Ammon's horn (tissue), 1 donor: ENCODE results near the gene MAGEB6B.
"Not testable (repeated sequence)": the region's sequence is repeated elsewhere in the genome, so short reads cannot be mapped to it uniquely, and the experiment has no call there.

Source experiments
- DNase-seq: peaks from one replicate; pipeline ENCODE4 v3.0.0-alpha.2; 2016; ENCODE audit warnings: low spot score

Gene MAGEB6B

DNA sequence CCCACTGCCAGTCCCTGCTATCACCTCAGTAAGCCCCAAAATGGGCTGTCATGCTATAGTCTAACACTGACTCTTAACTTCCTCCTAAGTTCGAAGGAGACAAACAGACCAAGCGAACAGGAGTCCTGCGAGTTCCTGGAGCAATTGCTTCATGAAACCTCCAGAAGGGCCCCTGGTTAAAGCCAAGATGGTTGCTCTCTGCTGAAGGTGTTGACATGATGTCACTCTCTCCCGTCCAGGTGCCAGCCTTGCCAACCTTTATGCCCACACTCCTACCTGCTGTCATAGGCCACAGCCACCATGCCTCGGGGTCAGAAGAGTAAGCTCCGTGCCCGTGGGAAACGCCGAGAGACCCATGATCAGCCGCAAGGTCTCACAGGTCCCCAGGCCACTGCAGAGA, at the start of gene MAGEB6B:
Gene MAGEB6B, plus strand, starts transcription at position 301 of the 400 bp plus-strand sequence. Its CDS starts 0 bp downstream, at position 301.
- no peak for DNase-seq

DNA sequence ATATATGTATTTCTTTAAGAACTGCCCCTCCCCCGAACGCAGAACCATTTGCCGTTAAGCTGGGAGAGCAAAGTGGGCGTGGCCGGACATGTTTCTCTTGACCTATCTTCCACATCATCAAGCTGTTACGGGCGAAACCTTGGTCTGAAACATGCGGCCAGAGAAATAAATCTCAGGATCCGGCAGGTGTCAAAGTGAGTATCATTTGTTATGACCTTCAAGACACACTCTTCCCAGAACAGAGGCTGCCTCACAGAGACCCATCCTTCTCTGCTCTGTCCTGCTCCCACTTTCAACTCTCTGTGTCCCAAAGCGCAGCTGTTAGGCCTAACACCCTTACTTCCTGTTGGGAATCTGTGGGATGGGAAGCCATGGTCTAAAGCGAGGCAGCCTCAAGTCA, 22.1 kb upstream of the MAGEB6B start, which contains the start of gene MAGEB18:
Gene MAGEB18, plus strand, starts transcription at position 70 of the 400 bp plus-strand sequence. CDS start 643 bp downstream, outside the sequence.
- no peak for DNase-seq

DNA sequence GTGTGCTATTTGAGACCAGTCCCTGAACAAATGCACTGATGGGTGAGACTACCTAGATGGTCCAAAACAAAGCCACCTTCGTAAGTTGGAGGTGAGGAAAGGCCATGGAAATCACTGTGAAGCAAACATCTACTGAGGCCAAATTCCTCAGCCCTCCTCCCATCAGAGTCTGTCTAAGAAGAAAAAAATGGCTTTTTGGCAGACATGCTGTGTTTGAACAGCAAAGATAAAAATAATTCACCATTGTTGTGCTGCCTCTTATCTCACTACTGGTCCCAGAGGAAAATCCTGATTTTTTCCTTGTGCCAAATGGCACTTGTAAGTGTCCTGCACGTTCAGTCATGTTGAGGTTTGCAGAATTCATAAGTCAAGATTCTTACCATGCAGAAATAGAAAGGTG, 14.4 kb upstream of the MAGEB6B start:
- no peak for DNase-seq

- no peak for DNase-seq
Measured at GRCh38 chrX:26192204-26192603, 31.8 kb downstream of the MAGEB6B start, which contains the start of gene MAGEB6. Gene MAGEB6 (plus strand): TSS chrX:26192440. CDS start chrX:26193847, 1,407 bp downstream.

DNA sequence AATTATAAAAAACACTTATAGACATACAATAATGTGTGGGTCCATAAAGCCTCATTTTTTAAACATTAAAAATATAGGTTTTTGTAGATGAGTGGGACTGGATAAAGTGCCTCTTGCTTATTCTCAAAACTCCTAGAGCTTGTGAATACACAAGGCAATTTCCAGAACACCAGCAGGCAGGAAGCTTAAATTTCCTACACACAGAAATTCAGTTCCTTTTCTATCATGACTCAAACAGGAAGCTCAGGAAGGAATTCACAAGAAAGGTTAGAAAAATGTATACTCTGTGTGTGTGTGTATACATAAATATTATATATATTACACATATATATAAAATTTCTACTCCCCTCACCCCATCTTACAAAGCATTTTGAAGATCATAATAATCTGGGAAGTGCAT, 43.2 kb downstream of the MAGEB6B start:
- no peak for DNase-seq

GRCh38 chrX:26204717-26205116, 44.3 kb downstream of the MAGEB6B start:
- DNase-seq, result not testable (repeated sequence)

DNA sequence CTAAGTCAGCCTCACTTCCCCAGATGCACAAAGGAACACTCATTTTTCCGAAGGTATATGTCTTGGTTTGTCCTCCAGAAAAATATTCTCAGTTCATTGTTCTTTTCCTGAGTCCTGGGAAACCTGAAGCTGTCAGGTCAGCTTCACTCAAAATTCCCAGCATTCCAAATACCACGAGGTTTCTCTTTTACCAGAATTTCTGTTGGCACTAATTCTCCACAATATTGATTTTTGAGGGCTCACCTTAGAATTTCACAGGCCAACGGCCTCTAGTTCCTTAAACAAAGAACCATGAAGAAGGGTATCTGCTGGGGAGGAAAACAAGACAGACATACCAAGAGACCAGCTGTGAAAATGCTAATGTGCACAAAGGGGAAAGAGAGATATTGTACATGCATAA, 47.6 kb downstream of the MAGEB6B start:
- no peak for DNase-seq
